ENCODE results near the gene MAGI2.

Gene MAGI2

DNA sequence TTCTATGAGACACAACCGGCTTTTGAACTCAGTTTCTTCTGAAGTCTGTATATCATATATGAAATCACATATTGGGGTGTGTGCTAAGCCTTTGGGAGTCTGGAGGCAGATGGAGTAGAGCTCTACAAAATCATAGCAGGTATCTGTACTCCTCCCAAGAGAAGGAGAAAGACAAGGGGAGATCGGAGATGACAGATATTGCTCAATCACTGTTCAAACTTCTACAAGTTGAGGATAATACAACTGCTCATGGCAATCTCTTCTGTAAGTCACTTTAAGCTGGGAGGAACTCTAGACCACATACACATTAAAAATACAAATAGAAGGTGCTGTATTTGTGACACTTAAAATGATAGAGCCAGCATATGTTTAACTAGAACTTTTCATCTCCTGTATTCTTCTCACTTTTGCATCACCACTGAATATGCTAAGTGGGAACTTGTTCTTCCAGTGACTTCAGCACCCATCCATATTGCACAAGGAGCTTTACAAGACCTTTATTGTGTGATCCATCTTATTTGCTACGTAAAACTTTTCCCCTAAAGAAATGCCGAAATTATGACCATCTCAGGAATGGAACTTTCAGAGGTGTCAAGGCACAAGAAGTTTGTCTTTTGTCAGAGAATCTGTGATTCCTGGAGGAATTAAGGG, 1273.5 kb downstream of the MAGI2 start:
- DNase-seq (ENCODE audit: low read depth in 2 of 2) = no peak

DNA sequence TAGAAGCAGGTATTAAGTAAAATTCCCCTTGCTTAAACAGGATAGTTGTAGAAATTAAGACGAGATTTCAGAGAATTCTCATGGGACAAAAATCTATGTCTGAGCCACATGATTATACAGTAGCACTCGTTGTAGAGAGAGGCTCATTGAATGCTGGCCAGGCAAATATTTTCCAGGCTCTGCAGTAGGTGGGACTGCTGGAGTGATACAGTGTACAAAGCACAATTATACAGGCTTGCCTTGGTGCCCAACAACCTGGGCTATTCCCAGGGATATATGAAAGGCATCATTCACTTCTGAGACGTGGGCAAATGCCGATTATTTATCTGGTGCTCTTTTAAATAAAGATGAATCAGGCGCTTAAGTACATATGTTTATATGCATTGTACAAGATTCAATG, 1274.3 kb downstream of the MAGI2 start:
- no peak for DNase-seq (ENCODE audit: low read depth in 2 of 2)

GRCh38 chr7:78178319-78178718, 1275.1 kb downstream of the MAGI2 start:
- DNase-seq (ENCODE audit: low read depth in 2 of 2) = no peak

DNA sequence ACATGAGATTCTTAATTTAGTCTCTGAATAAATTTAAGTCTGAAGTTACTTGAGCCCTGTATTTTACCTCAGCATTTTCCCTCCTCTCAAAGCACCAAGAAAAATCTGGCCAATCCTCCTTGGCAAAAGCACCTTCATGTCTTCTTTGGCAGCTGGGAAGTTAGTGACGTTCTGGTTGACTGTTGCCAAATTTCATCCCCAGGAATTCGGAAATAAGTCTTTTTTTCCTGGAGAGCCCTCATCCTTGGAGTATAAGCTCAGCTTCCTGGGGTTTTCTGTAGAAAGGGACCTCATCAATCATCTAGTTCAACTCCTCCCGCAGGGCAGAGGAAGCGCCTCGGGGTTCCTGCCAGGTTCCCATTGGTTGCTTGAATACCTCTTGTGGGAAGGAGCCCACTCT, 1277.3 kb downstream of the MAGI2 start:
- no peak for DNase-seq (ENCODE audit: low read depth in 2 of 2)

DNA sequence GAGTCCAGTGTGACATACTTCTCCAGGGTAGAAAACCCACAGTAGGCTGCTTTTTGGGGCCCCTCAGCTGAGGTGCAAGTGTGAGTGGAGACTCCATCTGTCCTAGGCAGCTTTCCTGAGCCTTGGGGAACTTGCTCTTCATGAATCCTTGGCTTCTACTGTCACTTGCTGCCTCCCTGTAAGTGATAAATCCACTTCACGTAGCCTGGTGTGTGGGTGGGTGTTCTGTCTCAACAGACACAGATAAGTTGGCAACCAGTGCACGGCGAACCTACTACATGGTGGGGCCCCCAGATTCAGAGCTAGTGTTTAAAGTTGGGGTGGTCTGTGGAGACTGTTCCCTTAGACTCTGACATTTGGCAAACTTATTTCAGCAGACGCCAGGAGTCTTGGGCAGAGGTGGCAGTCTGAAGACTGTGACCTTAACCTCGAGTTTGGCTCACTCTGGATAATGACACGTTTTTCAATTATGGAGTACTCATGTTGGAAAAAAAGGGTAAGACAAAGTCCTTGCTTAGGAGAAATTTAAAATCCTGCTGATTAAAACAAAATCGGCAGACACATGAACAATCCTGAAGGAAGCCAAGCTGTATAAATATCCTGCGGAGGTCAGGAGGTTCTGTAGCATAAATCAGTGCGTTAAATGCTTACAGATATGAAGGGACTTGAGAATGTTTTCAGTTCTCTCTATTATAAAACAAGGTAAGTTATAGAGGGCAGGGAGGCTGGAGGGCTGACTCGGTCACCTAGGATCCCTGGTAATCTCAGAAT, 1278.0 kb downstream of the MAGI2 start:
- no peak for DNase-seq (ENCODE audit: low read depth in 2 of 2)

DNA sequence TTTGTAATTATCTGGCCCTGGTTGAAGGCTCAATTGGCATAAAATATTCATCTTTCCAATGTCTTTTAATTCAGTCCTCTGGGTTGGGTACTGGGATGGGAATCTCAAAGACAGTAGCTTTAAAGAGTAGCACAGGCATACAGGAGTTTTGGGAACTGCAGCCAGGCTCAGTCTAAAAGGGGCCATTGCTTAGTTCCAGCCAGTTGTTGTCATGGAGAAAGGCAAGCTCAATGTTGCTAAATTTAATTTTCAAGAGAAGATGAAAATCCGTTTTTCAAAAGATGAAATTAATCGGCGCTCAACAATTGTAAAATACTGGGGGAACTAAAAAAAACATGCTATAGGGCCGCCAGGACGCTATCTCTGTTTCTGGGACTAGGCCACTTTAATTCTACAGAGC, 1279.8 kb downstream of the MAGI2 start:
- no peak for DNase-seq (ENCODE audit: low read depth in 2 of 2)

GRCh38 chr7:78172933-78173591, 1280.4 kb downstream of the MAGI2 start:
- DNase-seq (ENCODE audit: low read depth in 2 of 2) = no peak

- DNase-seq (ENCODE audit: low read depth in 2 of 2) = no peak
Observed at GRCh38 chr7:78172267-78172757, 1281.2 kb downstream of the MAGI2 start.

DNA sequence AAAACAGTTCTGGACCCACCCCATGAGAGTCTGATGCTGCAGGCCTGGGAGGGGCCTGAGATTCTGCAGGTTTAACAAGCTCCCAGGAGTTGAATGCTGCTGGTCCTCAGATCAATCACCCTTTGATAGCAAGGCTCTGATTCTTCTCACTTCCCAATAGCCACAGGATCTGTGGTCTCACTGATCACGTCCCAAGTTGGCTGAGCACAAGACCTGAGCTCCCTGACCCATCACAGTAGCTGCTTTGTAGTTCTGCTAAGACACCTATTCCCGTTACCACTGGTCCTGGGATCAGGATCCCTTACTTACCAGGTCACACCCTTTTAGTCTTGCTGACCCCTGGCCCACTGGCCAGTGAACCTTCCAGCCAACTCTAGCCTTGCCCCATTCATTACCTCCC, 1282.1 kb downstream of the MAGI2 start:
- DNase-seq (ENCODE audit: low read depth in 2 of 2) = no peak

DNA sequence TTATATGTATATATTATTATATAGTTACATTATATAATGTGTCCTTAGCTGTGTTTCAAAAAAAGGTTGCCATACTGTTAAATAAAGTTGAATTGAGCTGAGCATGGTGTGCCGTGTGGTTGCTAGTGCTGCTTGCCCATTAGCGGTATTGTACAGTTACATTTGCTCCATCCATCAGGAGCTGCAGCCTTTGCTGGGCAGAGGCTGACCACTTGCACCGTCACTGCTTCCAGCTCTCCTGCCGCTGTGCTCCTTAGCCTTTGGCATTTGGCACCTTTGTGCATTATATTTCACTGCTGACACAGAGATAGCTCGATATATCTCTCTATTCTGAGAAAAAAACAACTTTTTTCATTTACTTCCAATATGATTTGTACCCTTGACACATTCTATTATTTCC, 1282.7 kb downstream of the MAGI2 start:
- no peak for DNase-seq (ENCODE audit: low read depth in 2 of 2)

- DNase-seq (ENCODE audit: low read depth in 2 of 2) = no peak
Observed at GRCh38 chr7:78169992-78170391, 1283.5 kb downstream of the MAGI2 start.

DNA sequence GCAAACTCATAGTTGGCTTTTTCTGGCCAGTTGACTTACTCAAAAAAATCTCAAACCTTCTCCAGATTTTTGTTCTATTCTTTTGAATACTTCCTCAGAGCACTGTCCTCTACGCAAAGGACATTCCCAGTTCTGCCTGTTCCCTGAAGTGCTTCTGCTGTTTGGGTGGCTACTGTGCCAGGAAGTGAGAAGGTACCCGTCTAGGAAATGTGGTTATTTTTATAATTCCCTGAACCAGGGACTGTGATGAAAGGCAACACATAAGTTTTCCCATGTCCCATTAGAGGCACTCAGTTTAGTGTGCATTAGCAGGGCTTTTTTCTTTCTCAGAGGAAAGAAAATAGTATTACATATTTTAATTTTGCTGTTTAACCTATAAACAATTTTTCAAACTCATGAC, 1284.6 kb downstream of the MAGI2 start:
- DNase-seq (ENCODE audit: low read depth in 2 of 2) = no peak

- DNase-seq (ENCODE audit: low read depth in 2 of 2) = no peak
Observed at GRCh38 chr7:78167860-78168259, 1285.6 kb downstream of the MAGI2 start.

- no peak for DNase-seq (ENCODE audit: low read depth in 2 of 2)
Observed at GRCh38 chr7:78165854-78166253, 1287.6 kb downstream of the MAGI2 start.

- DNase-seq (ENCODE audit: low read depth in 2 of 2) = no peak
Observed at GRCh38 chr7:78165454-78165853, 1288.0 kb downstream of the MAGI2 start.

DNA sequence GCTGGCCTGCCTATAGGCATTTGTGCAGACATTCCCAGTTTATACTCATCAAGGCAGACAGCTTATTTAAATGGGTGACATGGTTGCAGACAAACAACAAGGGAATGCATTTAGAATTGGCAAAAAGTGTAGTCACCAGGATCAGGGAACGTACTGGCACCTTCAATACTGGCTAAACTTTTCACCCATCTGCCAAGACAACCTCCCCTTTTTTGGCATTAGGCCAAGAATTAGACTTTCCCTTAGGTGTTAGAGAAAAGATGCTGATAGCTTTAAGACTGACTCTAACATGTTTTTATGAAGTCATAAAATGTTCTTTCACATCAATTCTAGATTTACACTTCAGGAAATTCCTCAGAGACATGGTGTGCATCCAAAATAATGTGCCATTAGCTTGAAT, 1289.0 kb downstream of the MAGI2 start:
- DNase-seq (ENCODE audit: low read depth in 2 of 2) = no peak

DNA sequence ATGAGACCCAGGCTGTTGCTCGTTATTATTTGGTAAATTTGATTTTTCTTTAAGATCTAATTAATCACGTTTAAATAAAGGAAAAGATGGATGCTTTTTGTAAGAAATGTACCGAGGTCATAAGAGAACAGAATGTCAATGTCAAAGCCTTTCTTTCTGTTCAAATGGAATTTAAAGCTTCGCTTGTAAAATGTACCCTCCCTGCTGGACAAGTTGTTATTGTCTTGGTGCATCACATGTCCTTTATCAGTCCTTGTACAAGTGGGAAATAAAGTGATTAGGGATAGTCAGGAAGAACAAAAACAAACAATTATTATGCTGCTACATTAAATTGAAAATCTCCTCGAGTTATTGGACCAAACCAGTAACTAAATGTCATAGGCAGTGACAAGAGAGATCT, 1291.7 kb downstream of the MAGI2 start:
- DNase-seq (ENCODE audit: low read depth in 2 of 2) = no peak

- DNase-seq (ENCODE audit: low read depth in 2 of 2) = no peak
Observed at GRCh38 chr7:78159545-78159944, 1293.9 kb downstream of the MAGI2 start.

DNA sequence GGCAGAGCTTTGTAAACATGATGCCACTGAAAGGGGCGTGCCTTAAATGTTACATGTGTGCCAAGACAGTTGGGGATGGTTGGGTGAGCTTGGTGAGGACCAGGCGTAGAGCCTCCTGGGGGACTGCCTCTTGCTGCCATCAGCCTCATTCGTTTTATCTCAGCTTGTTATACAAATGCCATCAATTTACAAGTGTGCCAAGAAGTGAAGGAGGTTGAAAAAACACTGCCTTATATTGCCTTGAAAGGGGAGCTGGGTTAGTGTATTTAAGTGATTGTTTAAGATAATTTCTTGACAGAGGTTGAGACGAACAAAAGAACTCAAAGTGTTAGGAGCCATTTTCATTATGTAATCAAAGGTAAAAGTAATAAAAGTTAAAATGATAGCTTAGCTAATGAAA, 1300.2 kb downstream of the MAGI2 start:
- DNase-seq (ENCODE audit: low read depth in 2 of 2) = no peak

DNA sequence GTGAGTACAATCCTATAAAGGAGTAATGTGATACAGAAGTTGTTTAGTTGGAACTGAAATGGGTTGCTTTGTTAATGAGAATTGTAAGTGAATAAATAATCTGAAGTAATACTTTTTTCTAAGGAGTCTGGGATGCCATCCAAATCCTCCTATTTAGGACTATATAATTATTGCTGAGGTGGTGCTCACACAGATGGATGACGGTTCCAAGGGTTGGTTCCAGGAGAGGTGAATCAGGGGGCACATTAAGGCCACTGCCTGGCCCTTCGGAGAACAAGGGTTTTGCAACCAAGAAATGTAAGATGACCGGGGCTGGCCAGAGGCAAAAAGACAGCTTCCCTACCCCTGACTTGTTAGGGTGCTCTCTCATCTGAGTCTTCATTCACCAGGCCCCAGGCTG, 1302.2 kb downstream of the MAGI2 start:
- no peak for DNase-seq (ENCODE audit: low read depth in 2 of 2)

- DNase-seq (ENCODE audit: low read depth in 2 of 2) = peak; percentile 70 to 77
Observed at GRCh38 chr7:78149787-78150186, 1303.7 kb downstream of the MAGI2 start.

- DNase-seq (ENCODE audit: low read depth in 2 of 2) = no peak
Observed at GRCh38 chr7:78148166-78148894, 1305.1 kb downstream of the MAGI2 start.

Measured in fibroblast of skin of left biceps (primary cell).